Osteocyte (in vitro differentiated cells): ENCODE results near the gene FADS1. TPM values are rescaled to one million over a fixed set of nuclear protein-coding genes. Genes with fewer than 3 reads are reported as not detected.

Experiments used
- DNase-seq: peaks from one replicate; pipeline ENCODE4 v3.0.0; 2021; ENCODE audit warnings: mixed read lengths; ENCODE audit not compliant: unreplicated experiment; ENCODE audit errors: extremely low spot score
- H3K27ac Mint-ChIP-seq: one replicate; pipeline ENCODE4 v1.8.0; 2021; ENCODE audit warnings: mild to moderate bottlenecking, mixed read lengths; ENCODE audit not compliant: unreplicated experiment
- H3K27me3 Mint-ChIP-seq: one replicate; pipeline ENCODE4 v1.8.0; 2021; ENCODE audit warnings: mixed read lengths; ENCODE audit not compliant: unreplicated experiment
- H3K36me3 Mint-ChIP-seq: one replicate; pipeline ENCODE4 v1.8.0; 2021; ENCODE audit warnings: mixed read lengths; ENCODE audit not compliant: unreplicated experiment
- H3K4me1 Mint-ChIP-seq: one replicate; pipeline ENCODE4 v1.8.0; 2021; ENCODE audit warnings: mixed read lengths; ENCODE audit not compliant: unreplicated experiment
- H3K4me3 Mint-ChIP-seq: one replicate; pipeline ENCODE4 v1.8.0; 2021; ENCODE audit warnings: mild to moderate bottlenecking, moderate library complexity, mixed read lengths; ENCODE audit not compliant: unreplicated experiment
- H3K9me3 Mint-ChIP-seq: one replicate; pipeline ENCODE4 v1.8.0; 2021; ENCODE audit warnings: mixed read lengths; ENCODE audit not compliant: unreplicated experiment
- total RNA-seq: library from RNA; stranded (reverse); gene quantifications from 2 replicates; pipeline ENCODE4 v1.2.1, GENCODE V29; 2021
- TF ChIP-seq, protein P1 (sequence below): fragments of 200-600 bp; sonication (generic); IDR thresholded peaks from 2 replicates; pipeline ENCODE4 v1.5.0; 2021; ENCODE audit warnings: antibody characterized with exemption, mild to moderate bottlenecking, moderate library complexity

The FADS1 gene
- total RNA-seq, 1 donor from 2014 or later = 76.0 TPM

DNA sequence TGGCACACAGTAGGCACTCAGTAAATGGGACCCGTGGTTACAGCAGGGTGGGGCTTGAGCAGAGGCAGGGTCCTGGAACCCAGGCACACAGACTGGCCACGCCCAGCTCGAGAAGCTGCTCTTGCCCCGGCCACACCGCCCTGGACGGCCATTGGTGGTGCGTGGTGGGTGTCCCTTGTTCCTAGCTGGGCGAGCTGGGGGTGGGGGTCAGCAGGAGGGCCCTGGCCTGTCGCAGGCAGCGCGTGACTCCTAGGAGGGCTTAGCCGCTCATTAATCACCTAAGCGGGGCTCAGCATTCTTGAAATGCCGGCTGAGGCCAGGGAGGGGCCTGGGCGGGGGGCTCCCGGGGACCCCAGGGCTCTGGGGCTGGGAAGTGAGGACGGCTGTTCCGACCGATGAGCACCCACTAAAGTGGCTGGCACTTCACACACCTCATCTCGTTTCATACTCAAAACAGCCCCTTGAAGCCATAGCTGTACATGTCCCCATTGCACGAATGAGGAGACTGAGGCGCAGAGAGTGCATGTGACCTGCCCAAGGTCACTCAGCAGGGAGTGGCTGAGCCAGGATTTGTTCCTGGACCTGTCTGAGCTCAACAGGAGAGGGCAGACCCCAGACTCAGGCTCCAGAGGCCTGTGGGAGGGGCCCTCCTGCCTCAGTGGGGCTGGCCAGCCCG is 52.7 kb downstream of the FADS1 start:
- TF ChIP-seq, protein P1, sequence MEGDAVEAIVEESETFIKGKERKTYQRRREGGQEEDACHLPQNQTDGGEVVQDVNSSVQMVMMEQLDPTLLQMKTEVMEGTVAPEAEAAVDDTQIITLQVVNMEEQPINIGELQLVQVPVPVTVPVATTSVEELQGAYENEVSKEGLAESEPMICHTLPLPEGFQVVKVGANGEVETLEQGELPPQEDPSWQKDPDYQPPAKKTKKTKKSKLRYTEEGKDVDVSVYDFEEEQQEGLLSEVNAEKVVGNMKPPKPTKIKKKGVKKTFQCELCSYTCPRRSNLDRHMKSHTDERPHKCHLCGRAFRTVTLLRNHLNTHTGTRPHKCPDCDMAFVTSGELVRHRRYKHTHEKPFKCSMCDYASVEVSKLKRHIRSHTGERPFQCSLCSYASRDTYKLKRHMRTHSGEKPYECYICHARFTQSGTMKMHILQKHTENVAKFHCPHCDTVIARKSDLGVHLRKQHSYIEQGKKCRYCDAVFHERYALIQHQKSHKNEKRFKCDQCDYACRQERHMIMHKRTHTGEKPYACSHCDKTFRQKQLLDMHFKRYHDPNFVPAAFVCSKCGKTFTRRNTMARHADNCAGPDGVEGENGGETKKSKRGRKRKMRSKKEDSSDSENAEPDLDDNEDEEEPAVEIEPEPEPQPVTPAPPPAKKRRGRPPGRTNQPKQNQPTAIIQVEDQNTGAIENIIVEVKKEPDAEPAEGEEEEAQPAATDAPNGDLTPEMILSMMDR = no peak
- Mint-ChIP-seq H3K36me3 (no peaks in the 10 kb centered on the region), H3K9me3 (no peaks in the 10 kb centered on the region), H3K27me3 (no peaks in the 10 kb centered on the region), H3K27ac (no peak overlapping the region), H3K4me3 (no peak overlapping the region), H3K4me1 (peaks cover 2% of the 10 kb centered on the region)
- DNase-seq = no peak

DNA sequence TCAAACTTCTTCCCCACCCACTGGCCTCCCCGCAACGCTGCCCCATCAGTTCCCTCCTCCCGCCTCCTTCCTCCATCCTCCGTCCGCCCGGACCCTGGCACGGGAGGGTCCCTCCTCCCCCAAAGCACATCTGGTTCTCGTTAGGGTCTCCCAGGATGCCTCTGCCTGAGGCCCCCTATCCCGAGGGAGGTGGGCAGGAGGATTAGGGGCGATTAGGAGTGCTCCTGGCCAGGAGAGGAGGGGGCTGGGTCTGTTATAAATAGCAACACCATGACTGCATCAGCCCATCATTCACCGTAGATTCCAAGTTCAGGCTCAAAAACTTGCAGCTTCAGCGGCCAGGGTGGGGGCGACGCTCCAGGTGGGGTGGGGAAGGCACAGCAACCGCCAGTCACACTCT is 54.0 kb downstream of the FADS1 start:
- DNase-seq = no peak
- Mint-ChIP-seq H3K36me3 (no peaks in the 10 kb centered on the region), H3K9me3 (no peaks in the 10 kb centered on the region), H3K27ac (no peak overlapping the region), H3K27me3 (no peaks in the 10 kb centered on the region), H3K4me3 (no peak overlapping the region), H3K4me1 (peaks cover 2% of the 10 kb centered on the region)
- TF ChIP-seq, protein P1 = no peak

DNA sequence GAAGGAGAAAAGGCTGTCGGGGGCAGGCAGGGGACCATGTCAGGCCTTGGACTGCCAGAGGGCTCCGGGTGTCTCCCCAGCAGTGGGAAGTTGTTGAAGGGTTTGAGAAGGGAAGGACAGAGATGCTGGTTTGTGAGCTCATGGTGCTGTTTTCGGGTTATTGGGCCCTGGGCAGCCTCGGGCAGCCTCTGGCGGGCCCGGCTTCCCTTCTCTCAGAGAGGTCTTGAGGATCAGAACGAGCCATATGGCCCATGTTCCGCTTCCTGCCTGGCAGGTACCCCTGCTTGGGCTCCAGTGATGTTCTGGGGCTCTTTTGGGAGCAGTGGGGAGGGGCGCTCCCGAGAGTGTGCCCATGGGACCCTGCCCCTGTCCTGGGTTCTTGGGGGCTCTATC is 54.6 kb downstream of the FADS1 start:
- H3K4me3 Mint-ChIP-seq = no peak overlapping the region
- DNase-seq = no peak
- no peaks in the 10 kb centered on the region for H3K27me3 Mint-ChIP-seq
- H3K4me1 Mint-ChIP-seq = peaks cover 2% of the 10 kb centered on the region
- no peak overlapping the region for H3K27ac Mint-ChIP-seq
- H3K36me3 Mint-ChIP-seq = no peaks in the 10 kb centered on the region
- H3K9me3 Mint-ChIP-seq = no peaks in the 10 kb centered on the region
- TF ChIP-seq, protein P1 = no peak

DNA sequence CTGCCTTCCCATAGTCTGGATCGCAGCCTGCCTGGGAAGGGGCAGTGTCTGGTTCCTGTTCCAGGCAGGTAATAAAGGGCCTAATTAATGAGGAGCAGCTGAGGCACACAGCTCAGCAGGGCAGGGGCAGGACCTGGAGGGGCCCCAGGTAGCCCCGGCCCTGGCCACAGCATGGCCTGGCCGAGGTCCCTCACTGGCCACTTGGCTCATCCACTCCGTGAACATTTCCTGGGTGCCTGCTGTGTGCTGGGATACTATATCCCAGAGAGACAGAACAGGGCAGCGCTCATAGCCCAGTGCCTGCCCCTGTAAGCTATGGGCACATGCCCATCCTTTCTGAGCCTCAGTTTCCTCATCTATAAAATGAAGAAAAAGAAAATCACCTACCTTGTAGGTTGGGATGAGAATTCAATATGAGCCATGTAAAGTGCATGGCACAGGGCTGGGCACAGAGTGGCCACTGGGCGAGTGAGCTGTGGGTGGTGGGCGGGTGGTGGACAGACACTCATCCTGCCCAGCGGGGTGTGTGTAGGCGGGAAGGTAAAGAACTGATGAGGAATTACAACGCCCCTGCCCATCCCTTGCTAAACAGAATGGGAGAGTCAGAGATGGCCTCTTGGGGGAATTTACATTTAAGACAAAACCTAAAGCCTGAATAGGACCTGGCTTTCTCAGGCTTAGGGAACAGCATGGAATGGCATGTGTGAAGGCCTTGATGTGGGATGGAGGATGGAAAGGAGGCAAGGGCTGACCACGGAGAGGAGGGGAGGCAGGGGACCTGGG is 55.2 kb downstream of the FADS1 start:
- Mint-ChIP-seq H3K27ac (no peak overlapping the region), H3K9me3 (no peaks in the 10 kb centered on the region), H3K4me1 (peaks cover 5% of the 10 kb centered on the region), H3K4me3 (no peak overlapping the region), H3K27me3 (no peaks in the 10 kb centered on the region), H3K36me3 (no peaks in the 10 kb centered on the region)
- TF ChIP-seq, protein P1 = no peak
- no peak for DNase-seq

DNA sequence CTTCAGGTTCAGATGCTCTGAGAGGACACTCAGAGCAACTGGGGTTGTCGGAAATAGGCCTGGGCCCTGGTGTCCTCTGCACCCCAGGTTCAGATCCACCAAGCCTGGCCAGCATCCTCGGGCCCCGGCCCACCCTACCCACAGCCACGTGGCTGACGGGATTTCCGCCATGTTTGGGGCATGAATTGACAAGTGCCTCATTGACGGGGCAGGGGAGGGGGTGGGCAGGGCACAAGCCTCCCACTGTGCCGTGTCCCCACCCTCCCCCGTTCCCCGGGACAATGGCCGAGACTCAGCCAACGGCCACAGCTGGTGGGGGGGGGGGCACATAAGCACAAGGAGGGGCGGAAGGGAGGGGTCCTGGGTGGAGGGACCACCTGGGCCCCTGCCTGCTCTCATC is 55.9 kb downstream of the FADS1 start:
- Mint-ChIP-seq H3K36me3 (no peaks in the 10 kb centered on the region), H3K4me1 (peaks cover 12% of the 10 kb centered on the region), H3K4me3 (no peak overlapping the region), H3K27me3 (no peaks in the 10 kb centered on the region), H3K9me3 (no peaks in the 10 kb centered on the region), H3K27ac (no peak overlapping the region)
- DNase-seq = no peak
- TF ChIP-seq, protein P1 = no peak
